NB4 (cell line): ENCODE results near the gene RPRML.

ENCODE experiments used
- MYC ChIP-seq: IDR thresholded peaks from 2 replicates; pipeline ENCODE4 v1.6.1; 2011; ENCODE audit warnings: low read depth, low read length
- POLR2A ChIP-seq: IDR thresholded peaks from 2 replicates; pipeline ENCODE4 v1.6.1; 2011; ENCODE audit warnings: mild to moderate bottlenecking; ENCODE audit not compliant: insufficient read length; ENCODE audit errors: extremely low read depth
- TF ChIP-seq, protein P1 (sequence below): IDR thresholded peaks from one replicate; pipeline ENCODE4 v1.5.1; 2012; ENCODE audit warnings: low read depth, low read length

GRCh38 chr17:46982577-46982976, 3.5 kb upstream of the RPRML start:
- TF ChIP-seq, protein P1, sequence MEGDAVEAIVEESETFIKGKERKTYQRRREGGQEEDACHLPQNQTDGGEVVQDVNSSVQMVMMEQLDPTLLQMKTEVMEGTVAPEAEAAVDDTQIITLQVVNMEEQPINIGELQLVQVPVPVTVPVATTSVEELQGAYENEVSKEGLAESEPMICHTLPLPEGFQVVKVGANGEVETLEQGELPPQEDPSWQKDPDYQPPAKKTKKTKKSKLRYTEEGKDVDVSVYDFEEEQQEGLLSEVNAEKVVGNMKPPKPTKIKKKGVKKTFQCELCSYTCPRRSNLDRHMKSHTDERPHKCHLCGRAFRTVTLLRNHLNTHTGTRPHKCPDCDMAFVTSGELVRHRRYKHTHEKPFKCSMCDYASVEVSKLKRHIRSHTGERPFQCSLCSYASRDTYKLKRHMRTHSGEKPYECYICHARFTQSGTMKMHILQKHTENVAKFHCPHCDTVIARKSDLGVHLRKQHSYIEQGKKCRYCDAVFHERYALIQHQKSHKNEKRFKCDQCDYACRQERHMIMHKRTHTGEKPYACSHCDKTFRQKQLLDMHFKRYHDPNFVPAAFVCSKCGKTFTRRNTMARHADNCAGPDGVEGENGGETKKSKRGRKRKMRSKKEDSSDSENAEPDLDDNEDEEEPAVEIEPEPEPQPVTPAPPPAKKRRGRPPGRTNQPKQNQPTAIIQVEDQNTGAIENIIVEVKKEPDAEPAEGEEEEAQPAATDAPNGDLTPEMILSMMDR = no peak
- TF ChIP-seq POLR2A (no peak), MYC (no peak)
